Choroid plexus epithelial cell (primary cell): Measurements from ENCODE around the gene CNOT4.
"Not testable (repeated sequence)": the region's sequence is repeated elsewhere in the genome, so short reads cannot be mapped to it uniquely, and the experiment has no call there.

Experiments
- DNase-seq: peaks from one replicate; pipeline ENCODE4 v3.0.0-alpha.2; 2010; ENCODE audit warnings: low read depth
- H3K4me3 ChIP-seq: 2 replicates; pipeline ENCODE4 v1.5.1; 2011; ENCODE audit warnings: low read depth, mild to moderate bottlenecking, control low read depth, low read length, moderate library complexity
- TF ChIP-seq, protein P1 (sequence below): conservative IDR thresholded peaks from 2 replicates; pipeline ENCODE4 v1.5.1; 2011; ENCODE audit warnings: low read depth, mild to moderate bottlenecking, control low read depth, inconsistent platforms, low read length, moderate library complexity

The CNOT4 gene

DNA sequence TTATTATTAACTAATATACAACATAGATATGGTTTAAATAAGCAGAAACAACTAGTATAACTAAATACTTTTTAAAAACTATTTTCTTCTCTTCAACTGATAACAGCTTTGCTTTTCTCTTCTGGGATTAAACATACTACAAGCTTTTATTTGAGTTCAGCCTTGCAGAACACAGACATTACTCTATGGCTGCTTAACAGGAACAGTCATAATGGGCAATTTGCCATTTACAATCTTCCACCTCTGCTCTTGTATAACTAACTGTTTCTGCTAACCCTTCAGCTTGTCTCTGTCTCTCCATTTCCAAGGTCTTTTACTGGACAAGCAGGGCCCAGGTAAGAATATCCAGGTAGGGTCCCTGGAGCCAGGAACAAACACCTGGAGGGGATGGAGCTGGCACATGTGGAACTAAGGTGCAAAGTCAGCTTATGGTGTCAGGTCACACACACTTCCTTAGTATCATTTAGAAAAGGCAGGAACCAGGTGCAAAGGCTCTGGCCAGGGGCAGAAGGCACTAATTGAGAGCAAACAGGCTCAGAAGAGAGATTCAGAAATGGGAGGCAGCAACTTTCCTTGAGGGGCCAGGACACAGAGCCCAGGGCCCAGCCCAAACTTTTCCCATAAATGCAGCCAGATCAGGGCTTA lies 183.1 kb downstream of the CNOT4 start:
- no peak overlapping the region for H3K4me3 ChIP-seq
- DNase-seq = peak; percentile 71
- TF ChIP-seq, protein P1, sequence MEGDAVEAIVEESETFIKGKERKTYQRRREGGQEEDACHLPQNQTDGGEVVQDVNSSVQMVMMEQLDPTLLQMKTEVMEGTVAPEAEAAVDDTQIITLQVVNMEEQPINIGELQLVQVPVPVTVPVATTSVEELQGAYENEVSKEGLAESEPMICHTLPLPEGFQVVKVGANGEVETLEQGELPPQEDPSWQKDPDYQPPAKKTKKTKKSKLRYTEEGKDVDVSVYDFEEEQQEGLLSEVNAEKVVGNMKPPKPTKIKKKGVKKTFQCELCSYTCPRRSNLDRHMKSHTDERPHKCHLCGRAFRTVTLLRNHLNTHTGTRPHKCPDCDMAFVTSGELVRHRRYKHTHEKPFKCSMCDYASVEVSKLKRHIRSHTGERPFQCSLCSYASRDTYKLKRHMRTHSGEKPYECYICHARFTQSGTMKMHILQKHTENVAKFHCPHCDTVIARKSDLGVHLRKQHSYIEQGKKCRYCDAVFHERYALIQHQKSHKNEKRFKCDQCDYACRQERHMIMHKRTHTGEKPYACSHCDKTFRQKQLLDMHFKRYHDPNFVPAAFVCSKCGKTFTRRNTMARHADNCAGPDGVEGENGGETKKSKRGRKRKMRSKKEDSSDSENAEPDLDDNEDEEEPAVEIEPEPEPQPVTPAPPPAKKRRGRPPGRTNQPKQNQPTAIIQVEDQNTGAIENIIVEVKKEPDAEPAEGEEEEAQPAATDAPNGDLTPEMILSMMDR = no peak

DNA sequence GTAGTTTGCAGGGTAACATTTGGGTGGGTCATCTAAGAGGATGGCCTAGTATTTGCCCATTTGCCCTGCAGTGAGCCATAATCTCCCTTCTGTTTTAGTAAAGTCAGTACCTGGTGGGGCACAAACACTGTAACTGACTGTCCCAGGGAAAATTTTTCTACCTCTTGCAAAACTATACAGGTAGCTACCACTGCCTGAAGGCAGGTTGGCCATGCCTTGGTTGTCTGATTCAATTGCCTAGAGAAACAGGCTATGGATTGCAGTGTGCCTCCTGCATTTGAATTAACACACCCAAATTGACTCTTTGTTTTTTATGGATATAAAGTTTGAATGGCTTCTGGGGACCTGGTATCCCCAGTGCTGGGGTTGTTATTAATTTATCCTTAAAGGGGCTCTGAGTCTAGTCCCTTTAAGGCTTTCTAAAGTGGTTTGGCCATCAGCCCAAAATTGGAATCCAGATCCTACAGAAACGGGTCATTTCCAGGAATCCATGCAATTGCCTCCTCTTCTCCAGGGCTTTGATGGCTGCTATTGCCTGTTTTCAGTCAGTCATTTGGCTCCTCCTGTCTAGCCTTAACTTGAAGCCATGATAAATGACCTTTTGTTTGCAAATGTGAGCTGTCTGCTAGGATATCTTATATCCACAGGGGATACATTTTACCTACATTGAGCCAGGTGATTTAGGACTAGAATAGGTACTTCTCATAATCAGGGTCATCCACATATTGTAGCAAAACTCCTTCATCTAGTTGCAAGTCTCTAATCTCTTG lies 187.1 kb downstream of the CNOT4 start:
- no peak overlapping the region for H3K4me3 ChIP-seq
- DNase-seq = no peak
- TF ChIP-seq, protein P1 = no peak

DNA sequence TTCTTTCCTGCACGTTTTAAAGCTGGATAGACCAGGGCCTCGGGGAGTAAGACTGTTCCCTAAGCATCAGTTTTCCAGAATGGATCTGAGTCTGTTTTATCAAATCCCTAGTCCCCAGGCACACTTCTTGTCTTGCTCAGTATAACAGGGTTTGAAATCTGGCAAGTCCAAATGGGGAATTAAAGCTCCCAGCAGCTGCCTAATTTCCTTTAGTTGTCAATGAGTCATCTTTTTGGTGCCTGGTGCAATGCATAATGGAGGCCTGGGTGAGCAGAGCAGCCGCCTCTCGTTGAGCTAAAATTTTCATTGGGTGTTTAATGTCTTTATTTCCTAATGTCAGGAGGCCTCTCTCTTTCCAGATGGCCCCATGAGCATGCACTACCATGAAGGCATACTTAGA lies 188.3 kb downstream of the CNOT4 start:
- H3K4me3 ChIP-seq = no peak overlapping the region
- peak; percentile 52 for DNase-seq
- TF ChIP-seq, protein P1 = no peak

DNA sequence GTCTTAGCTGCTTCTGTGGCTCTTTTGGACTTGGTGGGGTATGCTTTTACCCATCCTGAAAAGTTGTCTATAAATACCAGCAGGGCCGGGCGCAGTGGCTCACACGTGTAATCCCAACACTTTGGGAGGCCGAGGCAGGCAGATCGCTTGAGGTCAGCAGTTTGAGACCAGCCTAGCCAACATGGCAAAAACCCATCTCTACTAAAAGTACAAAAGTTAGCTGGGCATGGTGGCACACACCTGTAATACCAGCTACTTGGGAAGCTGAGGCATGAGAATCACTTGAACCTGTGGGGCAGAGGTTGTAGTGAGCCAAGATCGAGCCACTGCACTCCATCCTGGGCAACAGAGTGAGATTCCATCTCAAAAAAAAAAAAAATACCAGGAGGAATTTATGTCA lies 188.9 kb downstream of the CNOT4 start:
- DNase-seq = not testable (repeated sequence)

DNA sequence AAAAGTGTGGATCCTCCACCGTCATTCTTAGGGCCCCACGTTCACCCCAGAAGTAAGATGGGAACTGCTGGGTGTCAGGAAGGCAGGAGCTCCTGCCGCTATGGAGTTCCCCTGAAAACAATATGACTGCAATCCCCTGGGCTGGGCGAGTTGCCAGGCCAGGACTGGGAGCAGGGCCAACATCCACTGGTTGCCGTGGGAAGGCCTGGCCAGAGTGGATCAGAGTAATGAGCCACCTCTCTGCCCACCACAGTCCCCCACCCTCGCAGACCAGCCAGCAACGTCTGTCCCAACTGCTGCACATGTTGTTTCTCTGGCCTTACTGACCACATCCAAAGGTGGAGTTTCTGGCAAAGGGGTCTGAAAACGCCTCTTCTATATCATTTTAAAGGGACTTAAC lies 189.6 kb downstream of the CNOT4 start:
- H3K4me3 ChIP-seq = no peak overlapping the region
- TF ChIP-seq, protein P1 = no peak
- DNase-seq = peak; percentile 94

More for the DNA sequence above, 188.9 kb downstream of the CNOT4 start:
- H3K4me3 ChIP-seq = not testable (repeated sequence)

DNA sequence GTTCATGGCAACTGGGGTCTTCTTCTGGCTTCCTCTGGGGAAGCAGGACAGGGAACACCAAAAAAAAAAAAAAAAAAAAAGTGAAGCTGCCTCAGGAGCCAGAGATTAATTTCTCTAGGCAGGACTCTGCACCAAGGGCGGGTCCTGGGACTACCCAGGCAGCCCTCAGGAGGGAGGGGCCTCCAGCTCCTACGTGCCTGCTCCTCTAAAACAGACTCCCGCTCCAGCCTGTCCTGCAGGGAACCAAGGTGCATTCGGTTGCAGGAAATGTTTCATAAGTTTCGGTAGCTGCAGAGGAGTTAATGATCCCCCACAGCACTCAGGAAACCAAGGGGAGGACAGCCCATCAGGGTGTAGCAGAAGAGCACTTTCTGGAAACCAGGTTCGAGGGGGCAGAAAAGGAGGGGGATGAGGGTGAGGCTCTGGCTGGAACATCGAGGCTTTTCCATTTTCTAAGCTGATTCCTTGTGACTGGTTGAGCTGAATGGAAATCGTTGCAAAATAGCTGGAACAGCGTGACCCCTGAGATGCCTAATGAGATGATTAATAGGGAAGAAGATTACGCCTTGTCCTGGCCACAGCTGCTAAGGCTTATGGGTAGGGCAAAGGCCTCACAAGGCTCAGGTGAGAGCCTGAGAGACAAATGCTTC lies 192.1 kb downstream of the CNOT4 start:
- H3K4me3 ChIP-seq = no peak overlapping the region
- TF ChIP-seq, protein P1 = no peak
- peak; percentile 28 for DNase-seq

DNA sequence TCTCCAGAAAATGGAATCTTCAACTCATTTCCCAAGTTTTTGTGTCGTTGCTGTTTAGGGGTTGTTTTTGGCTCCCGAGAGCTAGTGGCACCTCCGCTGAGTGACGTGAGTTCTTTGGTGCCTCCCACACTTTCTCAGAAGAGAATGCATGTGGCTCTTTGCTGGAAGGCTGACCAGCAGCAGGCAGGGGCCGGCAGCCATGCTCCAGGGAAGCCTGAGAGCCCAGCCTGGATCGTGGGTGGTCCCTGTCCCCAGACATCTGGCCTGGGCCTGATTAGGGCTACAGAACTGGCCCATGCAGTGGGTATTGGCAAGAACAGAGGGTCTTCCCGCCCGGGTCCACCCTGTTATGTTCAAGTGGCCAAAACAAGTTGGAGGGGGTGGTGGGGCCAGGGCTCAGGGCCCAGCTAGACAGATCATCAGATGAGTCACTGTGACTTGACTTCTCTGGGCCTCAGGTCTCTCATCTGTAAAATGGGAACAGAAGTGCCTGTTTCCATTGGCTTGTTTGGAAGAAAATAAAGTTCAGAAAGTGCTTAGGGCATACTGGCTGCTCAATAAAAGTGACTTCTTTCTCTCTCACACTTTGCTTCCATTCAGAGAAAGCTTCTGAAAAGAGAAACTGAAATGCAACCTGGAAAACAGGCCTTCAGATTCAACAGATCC lies 193.1 kb downstream of the CNOT4 start:
- no peak for DNase-seq
- TF ChIP-seq, protein P1 = no peak
- H3K4me3 ChIP-seq = no peak overlapping the region
